Dermis microvascular lymphatic vessel endothelial cell (primary cell): Measurements from ENCODE around the gene WIPF1. TPM values are rescaled to one million over a fixed set of nuclear protein-coding genes. Genes with fewer than 3 reads are reported as not detected.
"Not testable (repeated sequence)": the region's sequence is repeated elsewhere in the genome, so short reads cannot be mapped to it uniquely, and the experiment has no call there.

Source experiments
- DNase-seq, 2 donors: peaks; one replicate each; pipeline versions ENCODE4 v3.0.0 to v3.0.0-alpha.2; 2010; ENCODE audit warnings: low read depth in 2 of 2
- total RNA-seq: library from RNA; depleted of rRNA; stranded (reverse); fragments of >200 nt; gene quantifications from 2 replicates; pipeline ENCODE4 v1.2.1, GENCODE V29; 2014

WIPF1 gene
- total RNA-seq, 1 donor from 2014 or later = 7.8 TPM

GRCh38 chr2:174573621-174574081 is 24.0 kb downstream of the WIPF1 start:
- no peak for DNase-seq

- no peak for DNase-seq
Observed at GRCh38 chr2:174572556-174572955, 25.0 kb downstream of the WIPF1 start.

GRCh38 chr2:174571669-174572323 is 25.8 kb downstream of the WIPF1 start:
- DNase-seq = no peak

GRCh38 chr2:174570318-174570958 is 27.2 kb downstream of the WIPF1 start:
- DNase-seq = no peak

- no peak for DNase-seq
Observed at GRCh38 chr2:174569678-174570077, 27.9 kb downstream of the WIPF1 start.

GRCh38 chr2:174568425-174568824 is 29.2 kb downstream of the WIPF1 start:
- no peak for DNase-seq

- no peak for DNase-seq
Observed at GRCh38 chr2:174566871-174567270, 30.7 kb downstream of the WIPF1 start.

GRCh38 chr2:174563530-174564282 is 33.9 kb downstream of the WIPF1 start:
- no peak for DNase-seq

- no peak for DNase-seq
Observed at GRCh38 chr2:174561972-174562370, 35.6 kb downstream of the WIPF1 start.

GRCh38 chr2:174561283-174561971 is 36.2 kb downstream of the WIPF1 start:
- DNase-seq = peak; percentile 26 to 30

GRCh38 chr2:174560737-174561136 is 36.9 kb downstream of the WIPF1 start:
- no peak for DNase-seq

- peak in 1 of 2 donors; percentile 7 for DNase-seq
Observed at GRCh38 chr2:174555998-174556397, 41.6 kb downstream of the WIPF1 start.

- no peak for DNase-seq
Observed at GRCh38 chr2:174554529-174555150, 43.0 kb downstream of the WIPF1 start.

- no peak for DNase-seq
Observed at GRCh38 chr2:174553811-174554493, 43.7 kb downstream of the WIPF1 start.

- DNase-seq = no peak
Observed at GRCh38 chr2:174552880-174553279, 44.7 kb downstream of the WIPF1 start.

- no peak for DNase-seq
Observed at GRCh38 chr2:174551697-174552096, 45.9 kb downstream of the WIPF1 start.

- not testable (repeated sequence) for DNase-seq
Observed at GRCh38 chr2:174548646-174549045, 49.0 kb downstream of the WIPF1 start.

- not testable (repeated sequence) for DNase-seq
Observed at GRCh38 chr2:174548021-174548420, 49.6 kb downstream of the WIPF1 start.

- DNase-seq = peak in 1 of 2 donors; percentile 35
Observed at GRCh38 chr2:174546519-174547506, 50.8 kb downstream of the WIPF1 start.

- DNase-seq = no peak
Observed at GRCh38 chr2:174545240-174545639, 52.4 kb downstream of the WIPF1 start.
